GM12801 (cell line): ENCODE data around the gene ACACB.

Source experiments
- TF ChIP-seq, protein P1 (sequence below): IDR thresholded peaks from one replicate; pipeline ENCODE4 v1.5.1; 2011; ENCODE audit warnings: control low read depth; ENCODE audit not compliant: insufficient read length; ENCODE audit errors: extremely low read depth

ACACB gene

GRCh38 chr12:109266106-109266879 is 149.9 kb downstream of the ACACB start:
- TF ChIP-seq, protein P1, sequence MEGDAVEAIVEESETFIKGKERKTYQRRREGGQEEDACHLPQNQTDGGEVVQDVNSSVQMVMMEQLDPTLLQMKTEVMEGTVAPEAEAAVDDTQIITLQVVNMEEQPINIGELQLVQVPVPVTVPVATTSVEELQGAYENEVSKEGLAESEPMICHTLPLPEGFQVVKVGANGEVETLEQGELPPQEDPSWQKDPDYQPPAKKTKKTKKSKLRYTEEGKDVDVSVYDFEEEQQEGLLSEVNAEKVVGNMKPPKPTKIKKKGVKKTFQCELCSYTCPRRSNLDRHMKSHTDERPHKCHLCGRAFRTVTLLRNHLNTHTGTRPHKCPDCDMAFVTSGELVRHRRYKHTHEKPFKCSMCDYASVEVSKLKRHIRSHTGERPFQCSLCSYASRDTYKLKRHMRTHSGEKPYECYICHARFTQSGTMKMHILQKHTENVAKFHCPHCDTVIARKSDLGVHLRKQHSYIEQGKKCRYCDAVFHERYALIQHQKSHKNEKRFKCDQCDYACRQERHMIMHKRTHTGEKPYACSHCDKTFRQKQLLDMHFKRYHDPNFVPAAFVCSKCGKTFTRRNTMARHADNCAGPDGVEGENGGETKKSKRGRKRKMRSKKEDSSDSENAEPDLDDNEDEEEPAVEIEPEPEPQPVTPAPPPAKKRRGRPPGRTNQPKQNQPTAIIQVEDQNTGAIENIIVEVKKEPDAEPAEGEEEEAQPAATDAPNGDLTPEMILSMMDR: no peak

DNA sequence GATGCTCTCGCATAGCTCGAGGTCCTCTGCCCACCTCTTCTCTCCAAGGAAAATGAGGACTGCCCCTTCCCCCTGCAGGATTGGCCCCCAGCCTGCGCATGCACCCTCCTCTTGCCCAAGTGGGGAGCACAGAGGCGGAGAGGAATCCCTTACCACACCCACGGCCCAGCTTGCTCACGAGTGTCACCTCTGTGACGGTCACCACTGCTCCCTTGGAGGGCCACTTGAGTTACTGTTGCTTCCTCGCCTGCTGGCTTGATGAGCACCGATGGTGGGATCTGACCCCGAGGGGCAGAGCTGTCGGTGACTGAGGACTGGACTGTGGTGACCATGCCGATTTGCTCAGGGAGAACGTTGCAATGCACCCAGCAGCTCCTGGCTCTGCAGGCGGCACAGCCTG is 151.0 kb downstream of the ACACB start:
- TF ChIP-seq, protein P1: no peak

GRCh38 chr12:109268896-109269295 is 152.5 kb downstream of the ACACB start:
- TF ChIP-seq, protein P1: no peak

DNA sequence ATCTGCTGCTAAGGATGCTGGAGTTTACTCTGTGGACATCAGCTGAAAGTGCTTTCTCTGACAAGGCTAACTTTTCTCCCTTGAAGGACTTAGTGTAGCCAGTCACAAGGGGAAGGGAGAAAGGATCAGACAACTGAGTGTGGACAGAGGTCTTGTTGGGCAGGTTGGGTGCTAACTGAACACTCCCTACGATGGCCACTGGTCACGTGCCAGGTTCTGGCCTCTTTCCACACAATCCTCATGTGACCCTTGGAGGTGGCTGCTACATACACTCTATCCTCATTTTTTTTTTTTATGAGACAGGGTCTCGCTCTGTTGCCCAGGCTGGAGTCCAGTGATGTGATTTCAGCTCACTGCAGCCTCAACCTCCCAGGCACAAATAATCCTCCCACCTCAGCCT is 153.0 kb downstream of the ACACB start:
- TF ChIP-seq, protein P1: no peak

DNA sequence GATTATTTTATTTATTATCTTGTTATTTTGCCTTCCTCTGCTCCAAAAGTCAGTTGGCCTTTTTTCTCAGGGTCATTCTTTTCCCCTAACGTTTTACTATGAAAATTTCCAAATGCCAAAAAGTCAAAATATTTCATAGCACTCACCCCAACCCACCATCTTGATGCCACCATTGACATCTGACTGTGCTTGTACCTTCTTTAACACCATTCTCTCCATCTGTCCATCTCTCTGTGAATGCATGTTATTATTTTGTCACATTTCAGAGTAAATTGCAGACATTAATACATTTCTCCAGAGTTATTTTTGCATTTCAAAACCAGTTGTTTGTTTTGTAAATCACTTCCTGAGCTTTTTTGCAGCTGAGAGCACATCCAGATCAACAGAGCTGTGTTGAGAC is 154.1 kb downstream of the ACACB start:
- TF ChIP-seq, protein P1: no peak

- TF ChIP-seq, protein P1: no peak
Observed at GRCh38 chr12:109271418-109271817, 155.0 kb downstream of the ACACB start.

- TF ChIP-seq, protein P1: no peak
Observed at GRCh38 chr12:109273354-109273753, 157.0 kb downstream of the ACACB start.
